ENCODE data around the gene SOX6.

SOX6 gene

GRCh38 chr11:15985127-15985859, 371.1 kb downstream of the SOX6 start:
- DNase-seq, result no peak

DNA sequence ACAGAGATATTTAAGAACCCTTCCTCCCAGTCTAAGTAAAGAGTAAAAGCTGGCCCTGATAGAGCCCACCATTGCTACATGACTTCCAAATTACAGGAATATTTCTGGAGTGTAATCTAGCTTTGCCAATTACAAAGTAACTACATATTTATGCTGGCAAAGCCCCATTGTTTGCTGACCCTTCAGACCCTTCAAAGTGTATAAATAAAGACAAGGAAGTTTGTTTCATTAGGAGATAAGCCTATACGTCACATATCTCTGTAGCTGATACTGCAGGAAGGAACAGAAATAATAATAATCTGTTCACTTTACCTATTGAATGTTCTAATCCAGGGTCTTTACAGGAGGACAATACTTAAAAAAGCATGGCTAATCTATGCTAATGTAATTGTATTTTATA, 375.1 kb downstream of the SOX6 start:
- no peak for DNase-seq

DNA sequence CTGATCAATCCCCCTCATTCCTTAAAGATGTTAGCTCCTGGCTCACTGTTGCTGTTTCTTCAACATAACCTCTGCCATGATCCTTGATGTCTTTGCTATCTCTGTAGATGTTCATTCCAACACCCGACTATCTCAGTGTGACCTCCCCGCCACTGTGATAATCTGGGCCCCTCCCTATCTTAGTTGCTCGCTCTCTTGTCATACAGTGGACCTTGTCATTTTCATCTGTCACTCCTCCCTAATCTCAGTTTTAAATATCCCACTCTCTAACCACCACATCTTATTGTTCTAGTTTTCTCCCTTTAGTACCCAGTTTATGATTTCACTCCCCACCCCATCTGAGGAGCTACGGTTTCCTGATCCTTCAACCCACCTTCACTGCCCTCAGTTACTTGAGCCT, 379.2 kb downstream of the SOX6 start:
- DNase-seq, result no peak

DNA sequence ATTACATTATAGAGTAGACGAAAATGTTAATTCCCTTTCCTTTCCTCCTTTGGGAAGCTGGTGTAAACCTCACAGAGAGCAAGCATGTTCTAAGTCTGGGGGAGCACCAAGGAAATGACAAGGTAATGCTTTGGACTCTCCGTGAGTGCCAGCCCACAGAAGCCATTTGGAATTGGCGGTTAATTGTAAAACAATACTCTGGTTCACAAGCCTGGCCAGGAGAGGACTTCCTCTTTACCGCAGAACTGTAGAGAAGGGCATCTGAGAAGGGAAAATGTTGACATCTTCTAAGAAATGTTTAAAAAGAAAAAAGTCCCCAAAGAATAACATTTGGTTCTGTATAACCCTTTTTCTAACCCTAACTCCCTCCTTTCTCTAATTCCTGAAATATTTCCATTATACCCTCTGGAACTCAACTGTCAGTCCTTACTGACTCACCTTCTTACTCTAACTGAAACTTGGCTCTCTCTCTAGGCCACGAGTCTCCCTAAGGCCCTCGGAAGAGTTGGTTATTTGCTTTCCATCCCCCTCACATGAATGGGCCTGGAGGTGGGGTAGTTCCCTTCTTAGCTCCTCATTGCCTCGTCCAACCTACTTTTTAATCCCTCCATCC, 379.8 kb downstream of the SOX6 start:
- no peak for DNase-seq

DNA sequence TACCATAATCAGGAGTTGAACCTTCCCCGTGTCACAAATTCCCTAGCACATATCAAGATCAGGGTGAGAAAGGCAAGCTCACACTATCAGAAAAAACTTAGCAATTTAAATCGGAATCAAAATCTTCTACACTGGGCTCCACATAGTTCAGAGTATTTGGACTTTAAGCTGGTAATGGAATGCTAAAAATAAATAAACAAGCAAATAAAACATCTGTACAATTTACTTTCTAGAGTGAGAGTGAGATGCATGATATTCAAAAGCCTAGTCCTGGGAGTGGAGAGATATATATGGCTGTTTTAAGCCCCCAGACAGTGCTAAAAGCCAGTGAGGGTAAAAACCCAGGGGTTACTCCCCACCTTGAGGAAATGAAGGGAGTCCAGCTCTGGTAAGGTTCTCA, 380.6 kb downstream of the SOX6 start:
- no peak for DNase-seq

- DNase-seq, result no peak
Measured at GRCh38 chr11:15972838-15973237, 383.5 kb downstream of the SOX6 start.

GRCh38 chr11:15971215-15971546, 385.2 kb downstream of the SOX6 start:
- no peak for DNase-seq

DNA sequence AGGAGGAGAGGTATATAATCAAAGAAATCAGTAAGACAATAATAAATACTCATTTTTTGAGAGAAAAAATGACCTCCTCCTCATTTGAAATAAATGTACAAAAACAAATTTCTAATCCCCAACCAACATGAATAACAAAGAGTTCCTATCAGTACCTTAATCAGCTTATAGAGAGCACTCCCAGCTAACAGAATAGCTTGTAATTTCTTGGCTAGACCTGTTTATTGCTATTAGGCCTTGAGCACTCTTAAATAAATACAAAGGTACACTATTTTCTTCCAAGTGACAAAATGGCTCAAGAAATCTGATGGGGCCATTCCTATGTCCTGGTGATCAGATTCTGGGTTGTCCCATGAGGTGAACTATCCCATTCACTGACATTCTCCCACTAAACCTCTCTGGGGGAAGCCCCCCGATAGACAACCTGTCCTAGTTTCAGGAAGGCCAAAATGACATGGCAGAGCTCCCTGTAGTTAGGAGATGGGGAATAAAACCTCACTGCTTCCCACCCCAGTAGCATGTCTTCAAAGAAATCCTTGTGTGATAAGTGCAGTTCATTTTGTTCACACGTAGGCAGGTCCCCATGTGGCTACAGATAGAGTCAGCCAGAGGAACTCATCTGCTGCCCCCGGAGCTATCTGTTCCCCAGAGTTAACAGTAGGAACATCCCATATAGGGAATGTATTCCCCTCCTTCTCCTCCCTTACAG, 385.7 kb downstream of the SOX6 start:
- DNase-seq, result no peak

DNA sequence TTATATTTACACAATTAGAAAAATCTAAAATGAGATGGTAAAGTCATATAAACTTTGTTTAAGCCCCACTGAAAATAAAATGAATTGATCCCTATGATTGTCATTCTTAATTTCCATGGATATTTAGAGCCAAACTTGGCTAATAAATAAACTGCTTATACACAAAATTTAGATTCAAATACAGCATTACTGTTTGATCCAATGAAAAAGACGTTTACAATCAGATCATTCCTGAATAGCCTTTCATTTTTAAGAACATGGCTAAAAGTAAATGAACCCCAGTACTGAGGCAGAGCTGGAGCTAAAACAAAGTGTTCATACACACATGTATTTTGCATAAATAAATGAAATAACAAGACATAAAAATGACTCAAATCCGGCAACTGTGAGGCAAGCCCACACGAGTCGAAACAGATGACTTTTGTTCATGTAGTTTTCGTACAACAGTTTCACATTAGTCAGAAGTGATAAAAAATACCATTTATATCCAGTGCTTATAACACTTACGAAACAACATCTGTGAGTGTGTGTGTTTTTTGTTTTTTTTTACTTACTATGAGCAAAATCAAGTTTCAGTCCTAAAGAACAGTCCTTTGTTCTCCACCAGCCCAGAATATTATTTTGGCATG, 386.5 kb downstream of the SOX6 start:
- DNase-seq, result no peak

- no peak for DNase-seq
Measured at GRCh38 chr11:15969281-15969680, 387.1 kb downstream of the SOX6 start.

DNA sequence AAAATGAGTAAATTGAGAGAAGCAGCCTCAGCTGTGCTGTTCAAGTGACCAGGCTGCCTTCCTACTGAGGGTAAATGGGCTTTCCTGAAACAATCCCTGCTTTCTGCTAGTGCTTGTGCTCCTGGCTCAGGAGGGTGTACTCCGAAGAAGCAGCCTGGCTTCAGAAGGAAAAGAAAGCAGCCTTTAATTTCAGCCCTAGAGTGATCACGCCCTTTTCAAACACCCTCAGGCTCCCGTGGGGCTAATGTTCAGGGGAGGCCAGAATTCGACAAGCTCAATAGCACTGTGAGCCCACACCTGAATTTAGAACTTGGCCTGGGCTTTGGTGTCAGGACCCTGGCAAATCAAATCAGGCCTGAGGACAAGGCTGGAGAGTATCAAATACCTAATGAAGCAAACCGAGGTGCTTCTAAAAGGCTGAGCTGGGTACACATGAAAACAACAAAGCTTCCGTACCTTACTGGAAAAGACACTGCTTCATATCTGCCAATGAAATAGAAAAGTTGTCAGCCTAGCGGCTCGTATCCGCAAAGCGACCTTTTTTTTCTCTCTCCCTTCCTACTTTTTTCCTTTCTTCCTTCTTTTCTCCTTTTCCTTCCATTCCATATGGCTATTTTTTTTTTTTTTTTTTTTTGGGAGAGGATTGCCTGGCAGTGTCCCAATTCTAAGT, 387.8 kb downstream of the SOX6 start:
- DNase-seq, result no peak

GRCh38 chr11:15967966-15968365, 388.4 kb downstream of the SOX6 start:
- no peak for DNase-seq

- no peak for DNase-seq
Measured at GRCh38 chr11:15967166-15967565, 389.2 kb downstream of the SOX6 start.

DNA sequence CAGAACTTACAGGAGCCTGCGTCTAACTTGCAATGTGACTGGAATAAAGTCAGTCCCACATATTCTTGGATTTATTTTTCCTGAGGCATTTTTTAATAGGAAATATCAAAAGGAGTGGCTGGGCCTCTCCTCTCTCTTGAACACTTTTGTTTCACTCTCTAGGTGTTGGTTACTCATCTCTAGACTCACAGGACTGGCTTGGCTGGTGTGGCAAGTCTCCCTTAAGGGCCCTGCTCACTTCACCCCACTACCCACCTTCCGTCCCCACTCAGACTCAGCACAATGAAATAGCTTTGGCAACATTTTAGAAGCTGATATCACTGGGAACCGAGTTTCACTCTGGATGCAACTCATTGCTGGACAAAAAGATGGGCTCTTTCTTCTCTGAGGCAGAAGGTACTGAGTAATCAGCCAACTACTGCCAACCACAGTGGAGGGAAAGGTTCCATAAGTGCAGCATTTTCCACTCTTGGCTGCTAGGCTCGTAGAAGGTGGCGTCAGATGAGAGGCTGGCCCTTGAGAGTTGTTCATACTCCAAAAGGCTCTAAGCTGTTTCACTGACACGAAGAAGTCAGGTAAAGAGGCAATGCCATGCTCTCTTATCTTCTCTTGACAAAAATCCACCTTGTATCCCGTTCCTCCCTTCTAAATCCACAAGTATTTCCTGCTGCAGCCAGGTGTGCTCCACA, 390.6 kb downstream of the SOX6 start:
- no peak for DNase-seq

- DNase-seq, result no peak
Measured at GRCh38 chr11:15963266-15963665, 393.1 kb downstream of the SOX6 start.

GRCh38 chr11:15958910-15959309, 397.4 kb downstream of the SOX6 start:
- DNase-seq, result no peak

GRCh38 chr11:15957234-15957633, 399.1 kb downstream of the SOX6 start:
- DNase-seq, result no peak

DNA sequence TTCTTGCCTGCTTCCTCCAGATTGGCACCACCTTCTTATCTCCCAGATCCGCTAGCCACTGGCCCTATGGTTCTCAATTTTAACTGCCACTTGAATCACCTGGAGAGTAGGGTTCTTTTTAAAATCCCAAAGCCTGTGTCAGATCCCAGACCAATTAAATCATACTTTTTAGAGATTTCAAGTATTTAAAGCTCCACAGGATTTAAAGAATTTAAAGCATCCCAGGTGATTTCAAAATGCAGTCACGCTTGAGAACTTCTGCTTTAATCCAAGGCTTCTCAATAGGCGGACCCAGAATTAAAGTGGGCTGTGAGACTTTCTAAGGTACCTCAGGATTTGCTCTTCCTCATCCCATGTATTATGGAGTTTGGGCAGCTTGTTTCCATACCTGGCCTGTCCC, 400.0 kb downstream of the SOX6 start:
- DNase-seq, result no peak

DNA sequence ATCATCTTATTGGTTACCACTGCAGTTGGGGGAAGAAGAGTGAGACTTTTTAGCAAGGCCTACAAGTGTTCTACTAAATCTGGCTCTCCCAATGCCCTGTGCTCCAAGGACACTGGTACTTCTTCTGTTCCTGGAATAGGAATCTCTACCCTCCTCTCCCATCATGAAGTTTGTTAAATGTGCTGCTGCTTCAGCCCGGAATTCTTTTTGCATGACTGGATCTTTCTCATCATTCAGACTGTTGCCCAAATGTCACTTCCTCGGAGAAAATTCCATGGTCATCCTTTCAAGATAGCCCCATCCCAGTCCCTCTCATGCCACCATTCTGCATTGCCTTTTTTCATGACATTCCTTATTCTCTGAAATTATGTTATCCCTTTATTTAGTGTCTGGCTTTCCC, 400.8 kb downstream of the SOX6 start:
- DNase-seq, result no peak

DNA sequence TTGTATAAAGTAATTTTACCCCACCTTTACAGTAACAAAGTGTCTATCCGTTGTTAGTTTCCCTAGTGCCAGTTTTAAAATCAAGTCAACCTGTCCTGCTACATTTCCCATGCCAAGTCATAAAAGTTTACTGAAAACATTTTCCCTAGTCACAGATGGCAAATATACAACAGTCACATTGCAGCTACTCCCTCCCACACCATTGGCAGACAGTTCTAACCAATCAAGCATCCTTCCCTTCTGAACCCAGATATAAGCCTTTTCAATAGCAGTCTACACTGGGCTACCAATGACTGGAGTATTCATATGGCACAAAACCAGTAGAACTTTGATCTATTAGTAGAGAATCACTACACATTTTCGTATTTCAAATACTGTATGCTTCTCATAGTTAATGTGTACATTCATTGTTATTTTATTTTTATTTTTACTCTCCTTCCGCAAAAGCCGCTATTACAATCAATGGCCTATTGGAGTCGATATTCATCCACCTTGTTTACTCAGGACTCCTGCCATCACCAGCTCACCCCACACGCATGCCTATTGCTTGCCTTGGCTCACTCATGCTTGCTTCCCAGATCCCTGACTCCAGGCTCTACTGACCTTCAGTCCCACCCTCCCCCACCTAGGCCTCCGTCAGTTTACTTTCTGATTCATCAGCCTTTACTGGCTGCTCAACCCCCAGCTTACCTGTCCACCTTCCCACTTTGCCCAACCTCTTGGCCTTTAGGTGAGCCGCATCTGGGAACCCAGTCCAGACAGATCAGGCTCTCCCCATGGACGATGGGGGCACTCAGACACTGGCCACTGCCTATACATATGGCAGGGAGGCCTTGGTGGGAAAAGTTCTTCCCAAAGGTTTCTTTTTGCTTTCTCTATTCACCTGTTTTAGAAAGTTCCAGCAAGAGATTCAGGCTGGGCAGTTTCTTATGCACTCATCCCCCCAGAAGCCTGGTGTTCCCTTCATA, 408.4 kb downstream of the SOX6 start:
- DNase-seq, result no peak

GRCh38 chr11:15945726-15946125, 410.6 kb downstream of the SOX6 start:
- DNase-seq, result no peak

GRCh38 chr11:15944460-15944859, 411.9 kb downstream of the SOX6 start:
- DNase-seq, result no peak
